Endodermal cell (in vitro differentiated cells): ENCODE measurements around the gene RSPRY1. TPM values are rescaled to one million over a fixed set of nuclear protein-coding genes. Genes with fewer than 3 reads are reported as not detected.

Experiments
- DNase-seq: peaks from one replicate; pipeline ENCODE4 v3.0.0-alpha.2; 2017
- H3K27ac ChIP-seq: 2 replicates; pipeline ENCODE4 v1.5.1; 2013; ENCODE audit warnings: mild to moderate bottlenecking, low read depth, low read length, moderate library complexity
- H3K27me3 ChIP-seq: 2 replicates; pipeline ENCODE4 v1.6.1; 2013; ENCODE audit warnings: mild to moderate bottlenecking, low read length, moderate library complexity; ENCODE audit not compliant: insufficient read depth, control insufficient read depth, poor library complexity, severe bottlenecking
- H3K36me3 ChIP-seq: 2 replicates; pipeline ENCODE4 v1.7.0; 2013; ENCODE audit warnings: mild to moderate bottlenecking, low read length, moderate library complexity; ENCODE audit not compliant: control insufficient read depth, insufficient read depth
- H3K4me1 ChIP-seq: one replicate; pipeline ENCODE4 v1.7.0; 2013; ENCODE audit warnings: low read length; ENCODE audit not compliant: control insufficient read depth, insufficient read depth
- H3K4me3 ChIP-seq: 2 replicates; pipeline ENCODE4 v1.5.1; 2013; ENCODE audit warnings: mild to moderate bottlenecking, low read length, moderate library complexity
- H3K9ac ChIP-seq: 2 replicates; pipeline ENCODE4 v1.6.1; 2013; ENCODE audit warnings: mild to moderate bottlenecking, low read length, moderate library complexity; ENCODE audit not compliant: poor library complexity, severe bottlenecking; ENCODE audit errors: extremely low read depth
- H3K9me3 ChIP-seq: 2 replicates; pipeline ENCODE4 v1.6.1; 2013; ENCODE audit warnings: mild to moderate bottlenecking, low read length, moderate library complexity; ENCODE audit not compliant: control insufficient read depth
- H3K27ac Mint-ChIP-seq: 2 replicates; pipeline ENCODE4 v1.8.0; 2020; ENCODE audit warnings: mixed read lengths
- H3K27me3 Mint-ChIP-seq: 2 replicates; pipeline ENCODE4 v1.8.0; 2021; ENCODE audit warnings: mild to moderate bottlenecking, mixed read lengths; ENCODE audit not compliant: insufficient read depth
- H3K36me3 Mint-ChIP-seq: 2 replicates; pipeline ENCODE4 v1.8.0; 2020; ENCODE audit warnings: low read depth, mixed read lengths
- H3K4me1 Mint-ChIP-seq: 2 replicates; pipeline ENCODE4 v1.8.0; 2020; ENCODE audit warnings: mixed read lengths
- H3K4me3 Mint-ChIP-seq: 2 replicates; pipeline ENCODE4 v1.8.0; 2020; ENCODE audit warnings: mild to moderate bottlenecking, moderate library complexity, mixed read lengths
- H3K9me3 Mint-ChIP-seq: 2 replicates; pipeline ENCODE4 v1.8.0; 2020; ENCODE audit warnings: mild to moderate bottlenecking, mixed read lengths
- CTCF ChIP-seq: fragments of 200-600 bp; sonication (generic); conservative IDR thresholded peaks from 2 replicates; pipeline ENCODE4 v1.5.0; 2021; ENCODE audit warnings: antibody characterized with exemption, mild to moderate bottlenecking
- WGBS, 2 experiments: methylation state at CpG; one replicate each; pipeline versions ENCODE4 v1.1.5 to v1.1.7; 2013; ENCODE audit warnings: missing lambda C conversion rate in 2 of 2, mixed read lengths in 1 of 2; ENCODE audit not compliant: insufficient coverage in 1 of 2, insufficient read length in 1 of 2; 5-methylcytosine and 5-hydroxymethylcytosine counted together
- total RNA-seq, 2 donors: library from RNA; stranded (reverse); fragmentation: NEBNext Ultra II Directional in 1 of 2; extraction: Animal tissue kit (Norgen Biotek cat#: 25700) in 1 of 2; gene quantifications; 2 replicates in 1 of 2; 3 replicates in 1 of 2; pipeline ENCODE4 v1.2.1, GENCODE V29; 2021

Gene RSPRY1
- total RNA-seq, 2 donors from 2014 or later = 40.3 to 46.5 TPM

- Mint-ChIP-seq H3K4me1 (no peaks in the 10 kb centered on the region), H3K27me3 (no peaks in the 10 kb centered on the region), H3K4me3 (no peak overlapping the region), H3K9me3 (no peaks in the 10 kb centered on the region), H3K27ac (no peak overlapping the region), H3K36me3 (no peaks in the 10 kb centered on the region)
- no peaks in the 10 kb centered on the region for H3K27me3 ChIP-seq
- no peak overlapping the region for H3K27ac ChIP-seq
- no peaks in the 10 kb centered on the region for H3K36me3 ChIP-seq
- no peak overlapping the region for H3K9ac ChIP-seq
- TF ChIP-seq CTCF = no peak
- DNase-seq = no peak
- WGBS, 2 experiments = 92 to 95% methylated on average over 5 to 10 of the region's 10 CpGs
- no peaks in the 10 kb centered on the region for H3K9me3 ChIP-seq
- no peaks in the 10 kb centered on the region for H3K4me1 ChIP-seq
- no peak overlapping the region for H3K4me3 ChIP-seq
Measured at GRCh38 chr16:57137566-57138273, 48.4 kb upstream of the RSPRY1 start.

- H3K27me3 Mint-ChIP-seq = no peaks in the 10 kb centered on the region
- Histone ChIP-seq H3K4me3 (no peak overlapping the region), H3K9me3 (no peaks in the 10 kb centered on the region), H3K9ac (no peak overlapping the region), H3K27ac (no peak overlapping the region), H3K36me3 (no peaks in the 10 kb centered on the region), H3K4me1 (no peaks in the 10 kb centered on the region), H3K27me3 (no peaks in the 10 kb centered on the region)
- no peak for DNase-seq
- no peaks in the 10 kb centered on the region for H3K9me3 Mint-ChIP-seq
- no peak overlapping the region for H3K27ac Mint-ChIP-seq
- no peak for TF ChIP-seq CTCF
- H3K4me3 Mint-ChIP-seq = no peak overlapping the region
- H3K4me1 Mint-ChIP-seq = no peaks in the 10 kb centered on the region
- WGBS, 2 experiments = 79 to 96% methylated on average over 9 to 10 of the region's 10 CpGs
- no peaks in the 10 kb centered on the region for H3K36me3 Mint-ChIP-seq
Measured at GRCh38 chr16:57138281-57138935, 47.7 kb upstream of the RSPRY1 start.

- H3K4me1 ChIP-seq = peaks cover 8% of the 10 kb centered on the region
- no peak overlapping the region for H3K9ac ChIP-seq
- H3K4me1 Mint-ChIP-seq = peaks cover 10% of the 10 kb centered on the region
- H3K27me3 ChIP-seq = no peaks in the 10 kb centered on the region
- H3K36me3 Mint-ChIP-seq = no peaks in the 10 kb centered on the region
- no peak overlapping the region for H3K4me3 Mint-ChIP-seq
- TF ChIP-seq CTCF = no peak
- 94 to 97% methylated on average over 6 to 7 of the region's 7 CpGs for WGBS, 2 experiments
- H3K36me3 ChIP-seq = no peaks in the 10 kb centered on the region
- H3K4me3 ChIP-seq = no peak overlapping the region
- no peaks in the 10 kb centered on the region for H3K9me3 ChIP-seq
- H3K27ac Mint-ChIP-seq = no peak overlapping the region
- H3K27ac ChIP-seq = no peak overlapping the region
- no peaks in the 10 kb centered on the region for H3K27me3 Mint-ChIP-seq
- no peaks in the 10 kb centered on the region for H3K9me3 Mint-ChIP-seq
- no peak for DNase-seq
Measured at GRCh38 chr16:57140931-57141668, 45.0 kb upstream of the RSPRY1 start.
